Tibial nerve (tissue), 4 donors: ENCODE data around the gene OAT. TPM values are rescaled to one million over a fixed set of nuclear protein-coding genes. Genes with fewer than 3 reads are reported as not detected.

Experiments
- DNase-seq, 2 donors: peaks; one replicate each; pipeline ENCODE4 v3.0.0-alpha.2; 2019; ENCODE audit warnings: low spot score in 2 of 2
- H3K27ac ChIP-seq, 4 donors: fragments of 200-600 bp; sonication (generic) in 3 of 4; one replicate each; pipeline ENCODE4 v1.5.1; 2017 to 2019; ENCODE audit warnings: mild to moderate bottlenecking in 1 of 4
- H3K27me3 ChIP-seq, 2 donors: fragments of 200-600 bp; sonication (generic) in 1 of 2; one replicate each; pipeline versions ENCODE4 v1.5.1 to v1.6.0; 2017 to 2019
- H3K36me3 ChIP-seq, 3 donors: fragments of 200-600 bp; sonication (generic); one replicate each; pipeline ENCODE4 v1.5.1; 2018 to 2019
- H3K4me1 ChIP-seq, 4 donors: fragments of 200-600 bp; sonication (generic) in 3 of 4; one replicate each; pipeline ENCODE4 v1.5.1; 2017 to 2019
- H3K4me3 ChIP-seq, 4 donors: fragments of 200-600 bp; sonication (generic) in 3 of 4; one replicate each; pipeline ENCODE4 v1.5.1; 2017 to 2019; ENCODE audit warnings: mild to moderate bottlenecking in 1 of 4, moderate library complexity in 1 of 4
- H3K9me3 ChIP-seq, 4 donors: fragments of 200-600 bp; sonication (generic) in 3 of 4; one replicate each; pipeline ENCODE4 v1.5.1; 2017 to 2019
- CTCF ChIP-seq, 5 experiments: fragments of 200-600 bp in 3 of 5; fragments of 450-650 bp in 2 of 5; sonication (generic) in 3 of 5; IDR thresholded peaks; one replicate each; pipeline ENCODE4 v1.5.1; 2016 to 2019; ENCODE audit warnings: antibody characterized with exemption in 5 of 5, mild to moderate bottlenecking in 3 of 5, moderate library complexity in 2 of 5
- EP300 ChIP-seq, 2 donors: sonication (generic); formaldehyde crosslinking; IDR thresholded peaks; one replicate each; pipeline ENCODE4 v1.6.1; 2017; ENCODE audit warnings: antibody characterized with exemption in 2 of 2, mild to moderate bottlenecking in 1 of 2
- POLR2A ChIP-seq, 2 donors: fragments of 450-650 bp; IDR thresholded peaks; one replicate each; pipeline ENCODE4 v1.6.1; 2017; ENCODE audit warnings: antibody characterized with exemption in 2 of 2, mild to moderate bottlenecking in 2 of 2, moderate library complexity in 2 of 2
- WGBS, 2 donors: methylation state at CpG; one replicate each; pipeline ENCODE4 v1.1.5; 2018; 5-methylcytosine and 5-hydroxymethylcytosine counted together
- total RNA-seq, 4 donors: library from RNA; depleted of rRNA; stranded (reverse); fragments of >200 nt; gene quantifications; one replicate each; pipeline ENCODE4 v1.1.0, GENCODE V29; 2016

OAT gene
- total RNA-seq, 4 donors from 2014 or later = 43.0 to 67.9 (median 58.3) TPM

GRCh38 chr10:124416733-124417132, 2.0 kb downstream of the OAT start:
- TF ChIP-seq CTCF (IDR thresholded peaks at IDR 0.05) (no peak), POLR2A (IDR thresholded peaks at IDR 0.05) (no peak), EP300 (IDR thresholded peaks at IDR 0.05) (no peak)
- Histone ChIP-seq H3K36me3 (no peaks in the 10 kb centered on the region), H3K4me3 (no peak overlapping the region), H3K27ac (peak overlapping the region in 2 of 4 donors; percentile 74 to 95), H3K4me1 (peaks cover 0 to 56% (median 35%) of the 10 kb centered on the region in 4 donors), H3K9me3 (no peaks in the 10 kb centered on the region), H3K27me3 (peaks cover 0 to 6% of the 10 kb centered on the region in 2 donors)
- peak in 1 of 2 donors; percentile 49 for DNase-seq
- 40 to 46% methylated on average over 6 of the region's 6 CpGs for WGBS, 2 donors

GRCh38 chr10:124415210-124415609, 3.5 kb downstream of the OAT start:
- H3K27me3 ChIP-seq = peaks cover 0 to 1% of the 10 kb centered on the region in 2 donors
- no peak for TF ChIP-seq EP300 (IDR thresholded peaks at IDR 0.05)
- no peak for TF ChIP-seq CTCF (IDR thresholded peaks at IDR 0.05)
- TF ChIP-seq POLR2A (IDR thresholded peaks at IDR 0.05) = no peak
- peak overlapping the region in 2 of 4 donors; percentile 74 to 95 for H3K27ac ChIP-seq
- H3K4me1 ChIP-seq = peaks cover 0 to 56% (median 35%) of the 10 kb centered on the region in 4 donors
- H3K9me3 ChIP-seq = no peaks in the 10 kb centered on the region
- 43 to 48% methylated on average over 2 of the region's 2 CpGs for WGBS, 2 donors
- no peak overlapping the region for H3K4me3 ChIP-seq
- peaks cover 0 to 10% (median 0%) of the 10 kb centered on the region in 3 donors for H3K36me3 ChIP-seq
- DNase-seq = no peak

- Histone ChIP-seq H3K4me3 (no peak overlapping the region), H3K27ac (peak overlapping the region in 1 of 4 donors; percentile 95), H3K27me3 (no peaks in the 10 kb centered on the region), H3K9me3 (no peaks in the 10 kb centered on the region), H3K4me1 (peaks cover 0 to 52% (median 33%) of the 10 kb centered on the region in 4 donors), H3K36me3 (peaks cover 0 to 14% (median 0%) of the 10 kb centered on the region in 3 donors)
- 12 to 20% methylated on average over 4 of the region's 4 CpGs for WGBS, 2 donors
- no peak for TF ChIP-seq CTCF (IDR thresholded peaks at IDR 0.05)
- peak in 1 of 2 donors; percentile 12 for TF ChIP-seq EP300 (IDR thresholded peaks at IDR 0.05)
- DNase-seq = no peak
These were observed 4.6 kb downstream of the OAT start for GRCh38 chr10:124414076-124414475.

- DNase-seq = no peak
- H3K4me3 ChIP-seq = no peak overlapping the region
- H3K27me3 ChIP-seq = no peaks in the 10 kb centered on the region
- H3K36me3 ChIP-seq = peaks cover 3 to 55% (median 9%) of the 10 kb centered on the region in 3 donors
- H3K9me3 ChIP-seq = no peaks in the 10 kb centered on the region
- H3K4me1 ChIP-seq = peaks cover 0 to 19% (median 9%) of the 10 kb centered on the region in 4 donors
- no peak overlapping the region for H3K27ac ChIP-seq
- TF ChIP-seq EP300 (IDR thresholded peaks at IDR 0.05) (no peak), POLR2A (IDR thresholded peaks at IDR 0.05) (no peak), CTCF (IDR thresholded peaks at IDR 0.05) (no peak)
These were observed 9.0 kb downstream of the OAT start for GRCh38 chr10:124409696-124410095.

- no peak overlapping the region for H3K4me3 ChIP-seq
- TF ChIP-seq CTCF (IDR thresholded peaks at IDR 0.05) = no peak
- TF ChIP-seq EP300 (IDR thresholded peaks at IDR 0.05) = no peak
- TF ChIP-seq POLR2A (IDR thresholded peaks at IDR 0.05) = no peak
- no peaks in the 10 kb centered on the region for H3K27me3 ChIP-seq
- WGBS, 2 donors = 94% methylated on average over 2 of the region's 2 CpGs
- no peaks in the 10 kb centered on the region for H3K9me3 ChIP-seq
- DNase-seq = no peak
- H3K4me1 ChIP-seq = peaks cover 0 to 6% (median 0%) of the 10 kb centered on the region in 4 donors
- H3K27ac ChIP-seq = no peak overlapping the region
- H3K36me3 ChIP-seq = peaks cover 8 to 69% (median 19%) of the 10 kb centered on the region in 3 donors
These were observed 10.4 kb downstream of the OAT start for GRCh38 chr10:124408357-124408756.
